SW480 (cell line): Measurements from ENCODE around the gene KLRD1.
"Not testable (repeated sequence)": the region's sequence is repeated elsewhere in the genome, so short reads cannot be mapped to it uniquely, and the experiment has no call there.

ENCODE experiments used
- DNase-seq: peaks from one replicate; pipeline ENCODE4 v3.0.0-alpha.2; 2016; ENCODE audit warnings: low spot score

KLRD1 gene

DNA sequence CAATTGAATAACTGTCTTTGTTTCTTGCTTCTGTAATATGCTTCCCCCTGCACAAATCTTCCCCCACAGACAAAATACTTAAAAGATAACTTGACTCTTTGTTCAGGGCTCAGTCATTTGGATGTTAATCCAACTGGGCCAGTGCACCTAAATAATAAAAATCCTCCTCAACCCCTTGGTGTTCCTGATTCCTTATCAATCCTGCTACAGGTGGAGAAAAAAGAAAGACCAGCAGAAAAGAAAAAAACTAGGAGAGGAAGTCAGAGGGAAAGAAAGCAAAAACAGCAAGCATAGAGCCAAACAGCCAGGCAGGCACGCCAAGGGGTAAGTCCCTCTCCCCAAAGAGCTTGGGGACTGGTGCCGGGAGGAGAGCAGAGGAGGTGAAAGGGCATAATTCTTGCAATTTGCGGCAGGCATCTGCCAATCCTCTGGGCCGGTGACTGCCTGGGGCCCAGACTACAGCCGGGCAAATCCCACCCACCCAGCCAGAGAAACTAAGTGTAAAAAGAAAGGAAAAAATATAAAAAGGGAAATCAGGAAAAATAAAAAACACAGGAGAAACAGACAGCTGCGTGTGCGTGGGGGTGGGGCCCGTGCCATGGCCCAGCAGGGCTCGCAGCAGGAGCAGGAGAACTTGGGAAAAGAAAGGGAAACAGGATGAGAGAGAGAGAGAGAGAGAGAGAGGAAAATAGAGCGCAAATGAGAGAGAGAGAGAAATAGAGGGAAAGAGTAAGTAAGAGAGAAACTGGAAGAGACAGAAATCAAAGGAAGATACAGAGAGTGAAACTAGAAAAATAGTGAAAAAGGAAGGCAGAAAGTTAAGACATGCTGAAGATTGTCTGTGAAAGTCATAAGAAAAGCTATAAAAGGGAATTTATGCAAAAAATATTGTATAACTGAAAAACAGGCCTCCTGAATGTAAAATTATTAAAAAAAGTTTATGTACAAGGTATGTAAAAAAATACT lies 60.8 kb downstream of the KLRD1 start:
- no peak for DNase-seq

DNA sequence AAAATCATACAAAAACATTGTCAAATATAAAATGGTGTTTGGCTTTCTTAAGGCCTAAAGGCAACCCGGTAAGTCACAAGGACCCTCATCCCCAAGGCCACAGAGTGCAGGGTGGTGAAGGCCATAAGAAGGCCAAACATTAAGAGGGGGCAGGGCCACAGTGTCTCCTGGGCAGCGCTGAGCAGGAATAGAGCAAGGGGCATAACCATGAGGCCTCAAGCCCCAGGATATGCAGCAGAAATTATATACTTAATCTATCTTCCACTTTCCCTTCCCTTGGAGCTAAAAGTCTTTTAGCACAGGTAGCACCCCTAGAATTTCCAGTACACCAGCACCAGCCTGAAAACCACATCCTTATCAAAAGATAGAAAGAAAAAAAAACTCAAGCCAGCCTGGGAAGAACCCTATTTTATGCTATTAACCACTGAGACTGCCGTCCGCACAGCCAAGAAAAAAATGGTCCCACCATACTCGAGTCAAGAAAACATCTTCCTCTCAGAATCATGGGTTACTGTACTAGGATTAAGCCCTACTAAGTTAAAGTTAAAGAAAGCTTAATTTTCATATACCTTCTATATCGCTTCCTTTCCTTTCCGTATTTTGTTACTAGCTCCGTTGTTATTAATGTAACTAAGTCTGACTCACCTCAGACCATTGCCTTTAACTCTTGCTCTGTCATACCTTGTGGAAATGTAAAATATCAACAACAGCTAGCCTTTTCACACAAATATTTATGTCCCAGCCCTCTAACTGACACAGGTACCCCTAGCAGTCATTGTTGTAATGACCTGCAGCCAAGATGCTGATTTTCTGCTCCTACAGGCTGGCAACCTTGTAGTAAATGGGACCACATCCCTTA lies 62.1 kb downstream of the KLRD1 start:
- no peak for DNase-seq

DNA sequence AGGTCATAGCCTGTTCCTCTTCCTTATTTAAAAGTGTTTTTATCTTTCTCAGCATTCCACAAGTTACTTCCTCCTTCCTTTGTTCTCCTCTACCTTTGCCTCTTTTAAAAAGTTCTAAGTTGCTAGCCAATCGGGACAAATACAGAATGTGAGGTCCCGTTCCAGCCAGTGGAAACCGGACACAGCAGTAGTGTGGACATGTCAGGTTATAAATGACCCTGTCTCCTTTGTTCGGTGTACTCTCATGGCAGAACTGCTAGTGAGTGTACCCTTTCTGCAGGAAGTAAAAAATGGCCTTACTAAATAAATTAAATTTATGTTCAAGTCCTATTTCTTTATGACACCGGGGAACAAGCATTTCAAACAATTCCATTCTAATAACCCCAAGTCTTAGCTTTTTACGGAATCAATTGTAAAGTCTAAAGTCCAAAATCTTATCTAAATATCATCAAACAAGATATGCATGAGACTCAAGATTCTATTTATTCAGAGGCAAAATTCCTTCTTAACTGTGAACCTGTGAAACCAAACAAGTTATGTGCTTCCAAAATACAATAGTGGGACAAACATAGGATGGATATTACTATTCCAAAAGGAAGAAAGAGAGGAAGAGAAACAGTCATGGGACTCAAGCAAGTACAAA lies 64.3 kb downstream of the KLRD1 start:
- not testable (repeated sequence) for DNase-seq

DNA sequence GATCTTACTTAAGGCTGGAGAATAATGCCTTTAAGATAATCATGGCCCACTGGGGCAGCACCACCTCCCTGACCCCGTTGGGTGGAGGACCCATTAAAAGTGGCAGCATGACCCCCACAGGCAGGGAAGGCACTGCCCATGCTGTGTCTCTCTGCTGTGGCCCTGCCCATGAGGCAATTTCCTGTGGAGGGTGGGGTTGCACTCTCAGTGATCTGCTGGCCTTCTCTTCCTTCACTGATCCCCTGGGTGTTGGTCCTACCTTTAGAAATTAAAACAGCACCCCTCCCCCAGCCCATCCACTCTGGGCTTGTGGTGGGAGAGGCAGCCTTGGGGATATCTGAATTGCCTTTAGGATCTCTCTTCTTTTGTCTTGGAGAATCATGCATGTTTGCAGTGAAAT lies 64.9 kb downstream of the KLRD1 start:
- DNase-seq: no peak

DNA sequence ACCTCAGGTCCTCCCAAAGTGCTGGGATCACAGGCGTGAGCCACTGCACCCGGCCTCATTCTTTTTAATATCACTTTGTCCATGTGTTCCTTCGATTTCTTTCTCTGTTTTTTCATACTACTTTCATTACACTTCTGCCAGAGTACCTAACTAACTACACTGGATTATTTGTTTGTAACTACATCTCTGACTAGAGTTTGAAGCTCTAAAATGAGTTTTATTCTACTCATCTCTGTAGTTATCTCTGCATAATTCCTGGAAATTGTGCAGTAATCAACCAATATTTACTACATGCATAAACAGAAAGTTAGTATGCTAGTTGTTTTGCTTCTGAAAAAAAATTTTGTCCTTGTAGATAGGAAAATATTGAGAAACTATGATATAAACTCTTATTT lies 67.0 kb downstream of the KLRD1 start:
- no peak for DNase-seq

DNA sequence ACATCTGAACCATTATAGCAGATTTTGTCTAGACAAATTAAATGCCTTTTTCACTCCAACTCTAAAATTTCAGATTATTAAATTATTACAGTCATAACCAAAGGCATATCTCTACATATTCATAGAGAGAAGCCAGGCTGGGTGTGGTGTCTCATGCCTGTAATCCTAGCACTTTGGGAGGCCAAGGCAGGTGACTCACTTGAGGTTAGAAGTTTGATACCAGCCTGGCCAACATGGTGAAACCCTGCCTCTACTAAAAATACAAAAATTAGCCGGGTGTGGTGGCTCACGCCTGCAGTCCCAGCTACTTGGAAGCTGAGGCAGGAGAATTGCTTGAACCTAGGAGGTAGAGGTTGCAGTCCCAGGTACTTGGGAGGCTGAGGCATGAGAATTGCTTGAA lies 71.1 kb downstream of the KLRD1 start:
- not testable (repeated sequence) for DNase-seq
